Panc1 (cell line): Measurements from ENCODE around the gene ZFAND3. TPM values are rescaled to one million over a fixed set of nuclear protein-coding genes. Genes with fewer than 3 reads are reported as not detected.

Experiments used
- ATAC-seq: fragments of 200-7000 bp; cut with Tn5 transposase; 2 replicates; pipeline ENCODE4 v1.9.1; 2020; ENCODE audit warnings: mild to moderate bottlenecking, moderate library complexity
- BruUV-seq: library from RNA; stranded (reverse); fragments of 400-500 nt; replicated peaks from 2 replicates; lab custom pipeline; 2021; lab: Mats Ljungman, UMichigan
- CTCF ChIA-PET: fragments of 300-600 bp; sonication (Branson Sonifier 250); formaldehyde crosslinking; loops from one replicate; lab custom pipeline; 2022; ENCODE audit warnings: antibody characterized with exemption; lab: Charles Lee
- POLR2A ChIA-PET: fragments of 300-600 bp; sonication (Branson Sonifier 250); formaldehyde crosslinking; loops from one replicate; lab custom pipeline; 2022; ENCODE audit warnings: antibody characterized with exemption; lab: Charles Lee
- DNase-seq: peaks from one replicate; pipeline ENCODE4 v3.0.0-alpha.2; 2010; ENCODE audit warnings: low read depth, low spot score
- H3K27ac ChIP-seq: 2 replicates; pipeline ENCODE4 v1.5.1; 2011; ENCODE audit warnings: mild to moderate bottlenecking, low read length, inconsistent platforms
- H3K27me3 ChIP-seq: fragments of 200-500 bp; sonication (Bioruptor generic); 2 replicates; pipeline ENCODE4 v1.6.0; 2014; ENCODE audit warnings: low read length, inconsistent platforms; ENCODE audit not compliant: control insufficient read depth, insufficient read depth
- H3K36me3 ChIP-seq: fragments of 200-500 bp; sonication (Bioruptor generic); 2 replicates; pipeline ENCODE4 v1.5.1; 2014; ENCODE audit warnings: inconsistent platforms, mild to moderate bottlenecking, low read length, moderate library complexity; ENCODE audit not compliant: control insufficient read depth, insufficient read depth
- H3K4me1 ChIP-seq: 2 replicates; pipeline ENCODE4 v1.5.1; 2011; ENCODE audit warnings: inconsistent platforms, mild to moderate bottlenecking, low read length, moderate library complexity; ENCODE audit not compliant: control insufficient read depth, insufficient read depth
- H3K4me3 ChIP-seq, 2 experiments: 2 replicates each; pipeline ENCODE4 v1.5.1; 2011 to 2012; ENCODE audit warnings: low read depth in 2 of 2, low read length in 2 of 2, mild to moderate bottlenecking in 2 of 2, inconsistent platforms in 1 of 2, moderate library complexity in 1 of 2
- H3K9me3 ChIP-seq: fragments of 200-500 bp; sonication (Bioruptor generic); 2 replicates; pipeline ENCODE4 v1.5.1; 2014; ENCODE audit warnings: low read depth, mild to moderate bottlenecking, inconsistent platforms, low read length, moderate library complexity; ENCODE audit not compliant: control insufficient read depth, insufficient read depth
- CTCF ChIP-seq: fragments of 450-650 bp; IDR thresholded peaks from 2 replicates; pipeline ENCODE4 v1.5.1; 2017; ENCODE audit warnings: mild to moderate bottlenecking
- POLR2AphosphoS5 ChIP-seq: IDR thresholded peaks from 2 replicates; pipeline ENCODE4 v1.6.1; 2012; ENCODE audit warnings: mild to moderate bottlenecking, low read depth, low read length, moderate library complexity
- REST ChIP-seq, 2 experiments: IDR thresholded peaks; 2 replicates each; pipeline ENCODE4 v1.6.1; 2011 to 2012; ENCODE audit warnings: low read depth in 2 of 2, control low read depth in 1 of 2, low read length in 1 of 2, mild to moderate bottlenecking in 1 of 2, moderate library complexity in 1 of 2; ENCODE audit not compliant: insufficient read depth in 1 of 2
- SIN3A ChIP-seq: IDR thresholded peaks from 2 replicates; pipeline ENCODE4 v1.6.1; 2012; ENCODE audit warnings: low read depth, mild to moderate bottlenecking, low read length, moderate library complexity, borderline replicate concordance; ENCODE audit not compliant: insufficient read depth
- TCF7L2 ChIP-seq: IDR thresholded peaks from 2 replicates; pipeline ENCODE4 v1.6.1; 2011; ENCODE audit warnings: mild to moderate bottlenecking, low read depth, low read length, inconsistent platforms
- in situ Hi-C: cut with HindIII; loops from 2 replicates; pipeline ENCODE4 v1.10.0; 2016; ENCODE audit warnings: low sequenced_read_pairs, low pct_unique_long_range_greater_than_20kb
- intact Hi-C: fragments of 100-400 bp; cut with micrococcal nuclease; formaldehyde crosslinking; loops from one replicate; pipeline ENCODE4 v1.10.0; 2022; ENCODE audit not compliant: unreplicated experiment
- total RNA-seq: library from RNA; stranded (reverse); gene quantifications from one replicate; pipeline ENCODE4 v1.2.1, GENCODE V29; 2021; ENCODE audit not compliant: unreplicated experiment

ZFAND3 gene
- total RNA-seq, 1 experiment from 2014 or later = 95.9 TPM

GRCh38 chr6:38185752-38186151, 366.2 kb downstream of the ZFAND3 start:
- DNase-seq = no peak
- Histone ChIP-seq H3K27ac (no peak overlapping the region), H3K9me3 (no peaks in the 10 kb centered on the region), H3K4me1 (no peaks in the 10 kb centered on the region), H3K4me3 (no peak overlapping the region), H3K36me3 (no peaks in the 10 kb centered on the region), H3K27me3 (no peaks in the 10 kb centered on the region)
- ChIA-PET CTCF (no interaction called here), POLR2A (no interaction called here)
- in situ Hi-C loops (no loop called here), intact Hi-C loops (no loop called here)
- TF ChIP-seq TCF7L2 (no peak), REST (IDR thresholded peaks at IDR 0.05; ENCODE audit: insufficient read depth in 1 of 2, low read depth in 2 of 2, low read length in 1 of 2) (no peak), SIN3A (no peak), CTCF (no peak), POLR2AphosphoS5 (no peak)
- no TSS peak for BruUV-seq
- ATAC-seq = no peak

GRCh38 chr6:38187325-38187724, 367.8 kb downstream of the ZFAND3 start:
- intact Hi-C loops = no loop called here
- no peak for ATAC-seq
- no TSS peak for BruUV-seq
- Histone ChIP-seq H3K9me3 (no peaks in the 10 kb centered on the region), H3K4me1 (no peaks in the 10 kb centered on the region), H3K27ac (no peak overlapping the region), H3K4me3 (no peak overlapping the region), H3K27me3 (no peaks in the 10 kb centered on the region), H3K36me3 (no peaks in the 10 kb centered on the region)
- no peak for TF ChIP-seq CTCF
- no peak for TF ChIP-seq SIN3A
- TF ChIP-seq TCF7L2 = no peak
- no peak for TF ChIP-seq POLR2AphosphoS5
- TF ChIP-seq REST (IDR thresholded peaks at IDR 0.05; ENCODE audit: insufficient read depth in 1 of 2, low read depth in 2 of 2, low read length in 1 of 2) = no peak
- in situ Hi-C loops = no loop called here
- CTCF ChIA-PET = no interaction called here
- DNase-seq = no peak
- POLR2A ChIA-PET = no interaction called here
